HepG2 (cell line): ENCODE measurements around the gene PGA3.

Source experiments
- CBFB ChIP-seq: sonication (generic); formaldehyde crosslinking; IDR thresholded peaks from 2 replicates; pipeline ENCODE4 v1.4.0; 2020; ENCODE audit warnings: missing genetic modification reagents
- ERF ChIP-seq: IDR thresholded peaks from 2 replicates; pipeline ENCODE4 v1.6.1; 2018; ENCODE audit warnings: missing biosample characterization, missing genetic modification reagents
- NFATC3 ChIP-seq: sonication (generic); formaldehyde crosslinking; IDR thresholded peaks from 2 replicates; pipeline ENCODE4 v1.5.1; 2020; ENCODE audit warnings: mild to moderate bottlenecking, missing genetic modification reagents
- POLR2A ChIP-seq, 2 experiments: IDR thresholded peaks; 2 replicates each; pipeline ENCODE4 v1.6.1; 2011; ENCODE audit warnings: low read depth in 2 of 2, low read length in 2 of 2, mild to moderate bottlenecking in 1 of 2, moderate library complexity in 1 of 2; ENCODE audit not compliant: insufficient read depth in 1 of 2
- RFX3 ChIP-seq: IDR thresholded peaks from 2 replicates; pipeline ENCODE4 v1.6.1; 2016; ENCODE audit warnings: missing biosample characterization, missing genetic modification reagents
- RORA ChIP-seq: sonication (generic); formaldehyde crosslinking; IDR thresholded peaks from 2 replicates; pipeline ENCODE4 v1.5.0; 2020; ENCODE audit warnings: mild to moderate bottlenecking, missing genetic modification reagents, moderate library complexity
- SUZ12 ChIP-seq: fragments of 150-350 bp; IDR thresholded peaks from 2 replicates; pipeline ENCODE4 v1.6.1; 2014; ENCODE audit warnings: low read depth, low read length
- TF ChIP-seq, protein P1 (sequence below): IDR thresholded peaks from 2 replicates; pipeline ENCODE4 v1.6.1; 2016
- TF ChIP-seq, protein P2 (sequence below): sonication (generic); formaldehyde crosslinking; IDR thresholded peaks from 2 replicates; pipeline ENCODE4 v1.4.0; 2020; ENCODE audit warnings: missing genetic modification reagents

DNA sequence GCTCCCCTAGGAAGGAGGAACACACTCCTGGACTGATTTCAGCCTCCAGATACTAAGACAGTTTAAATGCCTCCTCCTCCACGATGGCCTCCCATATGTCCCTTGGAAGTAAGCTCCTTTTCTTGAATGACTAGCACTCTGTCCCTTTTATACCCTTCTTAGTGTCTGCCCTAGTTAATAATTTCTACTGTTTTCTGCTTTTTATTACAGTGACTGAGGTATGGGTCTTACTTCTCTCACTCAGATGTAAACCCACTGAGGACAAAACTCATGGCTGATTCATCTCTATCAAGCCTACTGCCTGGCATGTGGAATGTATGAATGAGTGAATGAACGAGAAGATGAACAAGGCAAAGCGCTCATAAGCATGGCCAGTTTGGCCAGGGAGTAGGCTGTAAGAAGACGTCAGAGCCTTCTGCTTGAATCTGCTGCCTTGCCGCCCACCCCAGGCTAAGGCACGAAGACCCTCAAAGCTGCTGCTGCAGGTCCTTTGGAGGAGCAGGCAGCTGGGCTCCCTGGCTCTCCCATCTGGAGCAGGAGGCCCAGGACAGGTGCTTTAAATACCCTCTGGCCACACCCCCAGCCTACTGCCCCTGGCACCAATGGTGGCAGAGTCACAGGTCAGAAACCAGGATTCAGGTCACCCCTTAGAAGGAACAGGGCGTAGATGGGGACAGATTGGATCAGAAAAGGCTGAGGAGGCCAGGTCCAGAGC, 8.2 kb upstream of the PGA3 start:
- no peak for TF ChIP-seq RFX3 (CRISPR knock-in tag)
- TF ChIP-seq SUZ12: no peak
- TF ChIP-seq, protein P1, sequence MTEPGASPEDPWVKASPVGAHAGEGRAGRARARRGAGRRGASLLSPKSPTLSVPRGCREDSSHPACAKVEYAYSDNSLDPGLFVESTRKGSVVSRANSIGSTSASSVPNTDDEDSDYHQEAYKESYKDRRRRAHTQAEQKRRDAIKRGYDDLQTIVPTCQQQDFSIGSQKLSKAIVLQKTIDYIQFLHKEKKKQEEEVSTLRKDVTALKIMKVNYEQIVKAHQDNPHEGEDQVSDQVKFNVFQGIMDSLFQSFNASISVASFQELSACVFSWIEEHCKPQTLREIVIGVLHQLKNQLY (CRISPR knock-in tag): no peak
- TF ChIP-seq NFATC3: no peak
- TF ChIP-seq RORA (CRISPR knock-in tag): no peak
- TF ChIP-seq POLR2A (IDR thresholded peaks at IDR 0.05; ENCODE audit: insufficient read depth in 1 of 2, low read depth in 2 of 2, low read length in 2 of 2): no peak
- no peak for TF ChIP-seq ERF
- TF ChIP-seq, protein P2, sequence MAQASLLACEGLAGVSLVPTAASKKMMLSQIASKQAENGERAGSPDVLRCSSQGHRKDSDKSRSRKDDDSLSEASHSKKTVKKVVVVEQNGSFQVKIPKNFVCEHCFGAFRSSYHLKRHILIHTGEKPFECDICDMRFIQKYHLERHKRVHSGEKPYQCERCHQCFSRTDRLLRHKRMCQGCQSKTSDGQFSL (CRISPR knock-in tag): no peak
- TF ChIP-seq CBFB (CRISPR knock-in tag): no peak
